ENCODE data around the gene CCR3. TPM values are rescaled to one million over a fixed set of nuclear protein-coding genes. Genes with fewer than 3 reads are reported as not detected.

CCR3 gene
- total RNA-seq, 2 donors from 2014 or later, result not detected

Other genes with a start within 250 kb of the CCR3 start
- 10 to 100 TPM; 64.4 to 91.9 TPM for gene FYCO1, start 246.6 kb upstream of the CCR3 start, total RNA-seq
- under 1 TPM; 0.08 to 0.09 TPM for gene XCR1, start 215.0 kb upstream of the CCR3 start, total RNA-seq
- gene CCR1, start 34.1 kb upstream of the CCR3 start, total RNA-seq, result 10 to 100 TPM in 1 of 2 donors, 1 to 10 TPM in 1; 9.2 to 11.0 TPM
- 1 to 10 TPM; 1.9 to 3.9 TPM for gene CCR2, start 111.7 kb downstream of the CCR3 start, total RNA-seq
- 1 to 10 TPM; 1.4 to 2.2 TPM for gene CCR5, start 128.5 kb downstream of the CCR3 start, total RNA-seq
- gene CCRL2, start 164.8 kb downstream of the CCR3 start, total RNA-seq, result 1 to 10 TPM; 2.1 to 3.1 TPM
- gene LTF, start 222.4 kb downstream of the CCR3 start, total RNA-seq, result 1 to 10 TPM; 2.9 to 3.1 TPM